Loucy (cell line): ENCODE data around the gene CST3.

Experiments used
- CTCF ChIP-seq: fragments of 200-600 bp; sonication (generic); conservative IDR thresholded peaks from 2 replicates; pipeline ENCODE4 v1.5.1; 2014; ENCODE audit warnings: mild to moderate bottlenecking, antibody characterized with exemption, low read length
- EZH2phosphoT487 ChIP-seq: fragments of 200-600 bp; IDR thresholded peaks from 2 replicates; pipeline ENCODE4 v1.6.1; 2018; ENCODE audit warnings: antibody characterized with exemption, mild to moderate bottlenecking, moderate library complexity, borderline replicate concordance

GRCh38 chr20:23657202-23657601, 19.4 kb upstream of the CST3 start:
- TF ChIP-seq CTCF (no peak), EZH2phosphoT487 (no peak)
